T-cell (primary cell): Measurements from ENCODE around the gene FASN. TPM values are rescaled to one million over a fixed set of nuclear protein-coding genes. Genes with fewer than 3 reads are reported as not detected.
A peak's percentile ranks its signal among the peaks of the same experiment; 100 is the strongest.

ENCODE experiments used
- ATAC-seq, 4 experiments: fragments of 200-7000 bp in 3 of 4; fragments of 150-1000 bp in 1 of 4; cut with Tn5 transposase; replicated peaks in 1 of 4; 1 replicate in 3 of 4; 2 replicates in 1 of 4; pipeline ENCODE4 v1.10.0; 2021; ENCODE audit warnings: moderate library complexity in 3 of 4, mild to moderate bottlenecking in 2 of 4, moderate number of reproducible peaks in 1 of 4
- CTCF ChIA-PET, 2 donors: fragments of 300-600 bp; sonication (Branson Sonifier 250); formaldehyde crosslinking; loops; one replicate each; lab custom pipeline; 2022; ENCODE audit warnings: antibody characterized with exemption in 2 of 2; lab: Charles Lee
- POLR2A ChIA-PET, 2 donors: fragments of 300-600 bp; sonication (Branson Sonifier 250); formaldehyde crosslinking; loops; one replicate each; lab custom pipeline; 2022; ENCODE audit warnings: antibody characterized with exemption in 2 of 2; lab: Charles Lee
- DNase-seq, 35 experiments: peaks; one replicate each; pipeline versions ENCODE4 v3.0.0 to v3.0.0-alpha.2; 2013 to 2023
- H3K27ac ChIP-seq: one replicate; pipeline ENCODE4 v1.5.1; 2013; ENCODE audit warnings: low read length
- H3K27me3 ChIP-seq, 2 experiments: replicated peaks in 1 of 2; 1 replicate in 1 of 2; 2 replicates in 1 of 2; pipeline versions ENCODE4 v1.6.1 to v1.7.0; 2013; ENCODE audit warnings: low read length in 1 of 2, mixed read lengths in 1 of 2; ENCODE audit not compliant: control insufficient read depth in 2 of 2, insufficient read depth in 2 of 2; ENCODE audit errors: extremely low read depth in 1 of 2
- H3K36me3 ChIP-seq, 2 donors: 1 replicate in 1 of 2; 2 replicates in 1 of 2; pipeline versions ENCODE4 v1.6.1 to v1.7.0; 2013; ENCODE audit warnings: low read length in 1 of 2; ENCODE audit not compliant: control insufficient read depth in 2 of 2, insufficient read depth in 1 of 2; ENCODE audit errors: extremely low read depth in 1 of 2
- H3K4me1 ChIP-seq, 2 experiments: 1 replicate in 1 of 2; 2 replicates in 1 of 2; pipeline versions ENCODE4 v1.6.1 to v1.7.0; 2013; ENCODE audit warnings: low read length in 2 of 2, mixed read lengths in 1 of 2; ENCODE audit not compliant: insufficient read depth in 2 of 2, control insufficient read depth in 1 of 2; ENCODE audit errors: extremely low read depth in 1 of 2
- H3K4me3 ChIP-seq, 2 donors: 1 replicate in 1 of 2; 2 replicates in 1 of 2; pipeline versions ENCODE4 v1.5.1 to v1.7.0; 2013; ENCODE audit warnings: mild to moderate bottlenecking in 2 of 2, low read length in 1 of 2, moderate library complexity in 1 of 2; ENCODE audit not compliant: control insufficient read depth in 1 of 2; ENCODE audit errors: extremely low read depth in 1 of 2
- H3K9me3 ChIP-seq: 2 replicates; pipeline ENCODE4 v1.7.0; 2013
- H3K27ac Mint-ChIP-seq, 2 donors: one replicate each; pipeline ENCODE4 v1.8.0; 2020 to 2021; ENCODE audit warnings: mild to moderate bottlenecking in 2 of 2, mixed read lengths in 2 of 2
- H3K27me3 Mint-ChIP-seq, 2 donors: one replicate each; pipeline ENCODE4 v1.8.0; 2021 to 2022; ENCODE audit warnings: mixed read lengths in 2 of 2
- H3K36me3 Mint-ChIP-seq: one replicate; pipeline ENCODE4 v1.8.0; 2021; ENCODE audit warnings: mixed read lengths
- H3K4me1 Mint-ChIP-seq, 3 donors: one replicate each; pipeline ENCODE4 v1.8.0; 2020 to 2022; ENCODE audit warnings: mixed read lengths in 3 of 3, mild to moderate bottlenecking in 1 of 3
- H3K4me3 Mint-ChIP-seq, 3 donors: one replicate each; pipeline ENCODE4 v1.8.0; 2020 to 2022; ENCODE audit warnings: mild to moderate bottlenecking in 3 of 3, mixed read lengths in 3 of 3, moderate library complexity in 3 of 3
- H3K9me3 Mint-ChIP-seq, 3 donors: one replicate each; pipeline ENCODE4 v1.8.0; 2020 to 2022; ENCODE audit warnings: mixed read lengths in 3 of 3
- WGBS: methylation state at CpG from one replicate; pipeline ENCODE4 v1.1.5; 2013; ENCODE audit warnings: missing lambda C conversion rate; ENCODE audit not compliant: insufficient coverage; 5-methylcytosine and 5-hydroxymethylcytosine counted together
- total RNA-seq, 35 experiments: library from RNA in 6 of 35; stranded (reverse) in 6 of 35; fragments of 120-200 nt in 1 of 35; gene quantifications; one replicate each; pipeline versions ENCODE4 v1.2.1 to v1.2.4 and lab custom pipeline; 2013 to 2026

FASN gene
- total RNA-seq, 5 donors from 2014 or later (not counting 1 experiment from before 2014, with no cell fraction given) = 48.2 to 144 (median 52.5) TPM

GRCh38 chr17:82037092-82037888, 60.7 kb downstream of the FASN start, which contains the start of gene DCXR:
TSS of gene DCXR (minus strand) at chr17:82037697. CDS start at chr17:82037682, 15 bp downstream.
- WGBS = under 1% methylated on average over 91 of the region's 92 CpGs
- Mint-ChIP-seq H3K4me1 (peaks cover 16 to 31% (median 29%) of the 10 kb centered on the region in 3 donors), H3K27me3 (no peaks in the 10 kb centered on the region), H3K9me3 (no peaks in the 10 kb centered on the region), H3K27ac (peak within 1 kb of the TSS; percentile 90 to 93), H3K36me3 (peaks cover 6% of the 10 kb centered on the region), H3K4me3 (peak within 1 kb of the TSS; percentile 82 to 88 (median 87))
- ChIA-PET POLR2A (interaction anchor here (0.5 to 1.0 kb wide), 3 partner anchors 15 to 99 kb away, joined by 4 to 6 read pairs (median 4); partner anchors contain the start of gene CENPX (in 1 of the 2)), CTCF (interaction anchor here in 1 of 2 donors (0.6 to 1.6 kb wide), 12 partner anchors 9 to 263 kb away, joined by 3 to 17 read pairs (median 4); partner anchors contain the start of genes CENPX and LRRC45)
- Histone ChIP-seq H3K27ac (peak within 1 kb of the TSS; percentile 55), H3K4me1 (peaks cover 8 to 27% of the 10 kb centered on the region in 2 experiments), H3K4me3 (peak within 1 kb of the TSS; percentile 59 to 78), H3K27me3 (peaks cover 0 to 4% of the 10 kb centered on the region in 2 experiments), H3K36me3 (peaks cover 0 to 5% of the 10 kb centered on the region in 2 donors), H3K9me3 (no peaks in the 10 kb centered on the region)
- DNase-seq (peak; percentile 87 to 97 (median 92)), ATAC-seq (peak; percentile 91 to 94 (median 94))

DNA sequence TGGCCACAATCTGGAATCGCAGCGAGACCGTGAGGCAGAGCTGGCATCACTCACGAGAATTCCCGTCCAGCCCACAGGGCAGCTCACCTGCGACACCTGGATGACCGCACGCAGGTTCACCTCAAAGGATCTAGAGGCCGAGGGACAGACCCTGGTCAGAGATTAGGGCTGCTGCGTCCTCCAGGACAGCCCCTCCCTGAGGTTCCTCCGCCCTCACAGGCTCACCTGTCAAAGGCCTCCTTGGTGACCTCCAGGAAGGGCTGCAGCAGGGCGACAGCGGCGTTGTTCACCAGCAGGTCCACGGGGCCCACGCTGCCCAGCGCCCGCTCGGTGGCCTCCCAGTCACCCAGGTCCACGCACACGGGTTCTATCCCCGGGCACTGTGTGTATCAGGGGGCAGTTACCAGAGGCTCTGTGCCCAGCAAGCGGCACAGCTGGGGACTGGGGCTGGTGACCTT, 61.4 kb downstream of the FASN start:
- H3K4me1 ChIP-seq = peaks cover 8 to 31% of the 10 kb centered on the region in 2 experiments
- H3K27me3 ChIP-seq = peaks cover 0 to 8% of the 10 kb centered on the region in 2 experiments
- 52% methylated on average over 22 of the region's 23 CpGs for WGBS
- peaks cover 0 to 5% of the 10 kb centered on the region in 2 donors for H3K36me3 ChIP-seq
- peaks cover 6% of the 10 kb centered on the region for H3K36me3 Mint-ChIP-seq
- H3K4me3 Mint-ChIP-seq = peak overlapping the region; percentile 70 to 88 (median 72)
- no peaks in the 10 kb centered on the region for H3K27me3 Mint-ChIP-seq
- no peaks in the 10 kb centered on the region for H3K9me3 ChIP-seq
- H3K4me3 ChIP-seq = peak overlapping the region; percentile 59 to 78
- peaks cover 16 to 31% (median 29%) of the 10 kb centered on the region in 3 donors for H3K4me1 Mint-ChIP-seq
- no peaks in the 10 kb centered on the region for H3K9me3 Mint-ChIP-seq
- peak overlapping the region; percentile 55 for H3K27ac ChIP-seq
- POLR2A ChIA-PET = no interaction called here
- ATAC-seq (no peak), DNase-seq (no peak)
- CTCF ChIA-PET = no interaction called here
- H3K27ac Mint-ChIP-seq = peak overlapping the region; percentile 39 to 59

GRCh38 chr17:82035956-82036633, 61.9 kb downstream of the FASN start:
- Histone ChIP-seq H3K4me3 (peak overlapping the region in 1 of 2 donors; percentile 59), H3K9me3 (no peaks in the 10 kb centered on the region), H3K4me1 (peaks cover 8 to 32% of the 10 kb centered on the region in 2 experiments), H3K36me3 (peaks cover 0 to 5% of the 10 kb centered on the region in 2 donors), H3K27ac (peak overlapping the region; percentile 55), H3K27me3 (peaks cover 0 to 8% of the 10 kb centered on the region in 2 experiments)
- Mint-ChIP-seq H3K27ac (peak overlapping the region; percentile 27 to 39), H3K27me3 (no peaks in the 10 kb centered on the region), H3K4me3 (peak overlapping the region; percentile 70 to 88 (median 72)), H3K36me3 (peaks cover 6% of the 10 kb centered on the region), H3K9me3 (no peaks in the 10 kb centered on the region), H3K4me1 (peaks cover 16 to 31% (median 29%) of the 10 kb centered on the region in 3 donors)
- no peak for ATAC-seq
- DNase-seq = no peak
- CTCF ChIA-PET = no interaction called here
- POLR2A ChIA-PET = interaction anchor here in 1 of 2 donors (0.9 kb wide), 1 partner anchor 40 kb away, joined by 3 read pairs; no protein-coding TSS in a partner anchor
- WGBS = 95% methylated on average over 18 of the region's 20 CpGs

DNA sequence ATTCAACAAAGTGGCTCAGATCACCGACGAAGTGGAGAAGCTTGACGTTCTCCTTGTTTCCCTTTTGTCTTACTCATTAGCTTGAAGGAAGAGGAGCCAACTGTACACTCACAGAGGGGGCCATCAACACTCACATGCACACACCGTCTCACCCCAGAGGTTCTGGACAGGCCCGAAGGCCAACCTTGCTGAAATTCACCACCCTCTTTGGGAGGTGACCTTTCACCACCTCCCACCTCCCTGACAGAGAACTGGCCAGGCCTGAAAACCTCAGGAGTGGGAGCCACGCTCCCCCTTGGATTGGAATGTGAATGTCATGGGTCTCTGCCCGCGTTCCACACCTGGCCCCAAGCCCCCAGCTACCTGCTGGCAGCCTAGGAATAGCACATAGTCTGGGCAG, 62.5 kb downstream of the FASN start:
- Histone ChIP-seq H3K27me3 (peaks cover 0 to 8% of the 10 kb centered on the region in 2 experiments), H3K9me3 (no peaks in the 10 kb centered on the region), H3K36me3 (peaks cover 0 to 5% of the 10 kb centered on the region in 2 donors), H3K4me1 (peaks cover 8 to 38% of the 10 kb centered on the region in 2 experiments), H3K4me3 (no peak overlapping the region), H3K27ac (no peak overlapping the region)
- DNase-seq (no peak), ATAC-seq (no peak)
- POLR2A ChIA-PET = interaction anchor here in 1 of 2 donors (0.9 kb wide), 1 partner anchor 41 kb away, joined by 3 read pairs; no protein-coding TSS in a partner anchor
- peaks cover 16 to 33% (median 30%) of the 10 kb centered on the region in 3 donors for H3K4me1 Mint-ChIP-seq
- H3K27me3 Mint-ChIP-seq = no peaks in the 10 kb centered on the region
- H3K27ac Mint-ChIP-seq = peak overlapping the region; percentile 17 to 69
- no peaks in the 10 kb centered on the region for H3K9me3 Mint-ChIP-seq
- WGBS = 98% methylated on average over 6 of the region's 8 CpGs
- H3K4me3 Mint-ChIP-seq = peak overlapping the region; percentile 62 to 88 (median 70)
- CTCF ChIA-PET = interaction anchor here in 1 of 2 donors (1.0 kb wide), 1 partner anchor 512 kb away, joined by 3 read pairs; no protein-coding TSS in a partner anchor
- H3K36me3 Mint-ChIP-seq = peaks cover 6% of the 10 kb centered on the region

DNA sequence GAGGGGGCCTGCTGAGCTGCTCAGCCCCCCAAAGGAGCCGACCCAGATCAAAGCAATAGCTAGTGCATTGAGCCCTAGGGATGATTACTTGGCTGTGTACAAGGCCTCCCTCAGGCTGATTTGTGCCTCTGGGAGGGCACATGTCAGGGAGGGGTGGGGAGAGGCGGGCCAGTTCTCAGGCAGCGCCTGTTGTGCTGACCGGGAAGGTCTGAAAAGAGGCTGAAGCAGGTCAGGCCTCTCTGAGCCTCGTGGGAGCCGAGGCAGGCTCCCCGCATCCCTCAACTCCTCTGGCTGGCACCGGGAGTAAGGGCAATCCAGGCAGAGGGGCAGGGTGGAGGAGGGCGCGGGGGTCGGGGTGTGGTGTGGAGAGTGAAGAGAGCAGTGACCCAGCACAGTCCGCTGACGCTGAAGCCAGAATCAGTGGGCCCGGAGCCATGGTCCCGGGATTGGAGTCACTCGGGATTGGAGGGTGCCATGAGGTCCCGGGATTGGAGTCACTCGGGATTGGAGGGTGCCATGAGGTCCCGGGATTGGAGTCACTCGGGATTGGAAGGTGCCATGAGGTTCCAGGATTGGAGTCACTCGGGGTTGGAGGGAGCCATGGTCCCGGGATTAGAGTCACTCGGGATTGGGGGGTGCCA, 63.5 kb downstream of the FASN start:
- H3K4me1 ChIP-seq = peaks cover 10 to 48% of the 10 kb centered on the region in 2 experiments
- no peaks in the 10 kb centered on the region for H3K9me3 ChIP-seq
- peaks cover 0 to 5% of the 10 kb centered on the region in 2 donors for H3K36me3 ChIP-seq
- Mint-ChIP-seq H3K4me3 (peak overlapping the region; percentile 41 to 88 (median 58)), H3K36me3 (peaks cover 6% of the 10 kb centered on the region), H3K9me3 (no peaks in the 10 kb centered on the region), H3K27me3 (no peaks in the 10 kb centered on the region), H3K4me1 (peaks cover 20 to 39% (median 37%) of the 10 kb centered on the region in 3 donors), H3K27ac (no peak overlapping the region)
- DNase-seq (no peak), ATAC-seq (no peak)
- ChIA-PET CTCF (interaction anchor here in 1 of 2 donors (1.0 kb wide), 1 partner anchor 513 kb away, joined by 3 read pairs; no protein-coding TSS in a partner anchor), POLR2A (interaction anchor here in 1 of 2 donors (0.6 kb wide), 1 partner anchor 89 kb away, joined by 4 read pairs; no protein-coding TSS in a partner anchor)
- H3K27me3 ChIP-seq = peaks cover 0 to 12% of the 10 kb centered on the region in 2 experiments
- H3K27ac ChIP-seq = no peak overlapping the region
- 98% methylated on average over 11 of the region's 23 CpGs for WGBS
- H3K4me3 ChIP-seq = no peak overlapping the region
